ENCODE results near the gene SDHAF4. TPM values are rescaled to one million over a fixed set of nuclear protein-coding genes. Genes with fewer than 3 reads are reported as not detected.
A peak's percentile ranks its signal among the peaks of the same experiment; 100 is the strongest.

SDHAF4 gene
- total RNA-seq, 6 donors from 2014 or later, result 5.2 to 14.2 (median 8.8) TPM

- peak; percentile 29 to 61 for ATAC-seq (ENCODE audit: low FRiP score in 2 of 2)
- whole genome bisulfite sequencing, 2 donors, result 59 to 61% methylated on average over 7 of the region's 7 CpGs
- peaks cover 0 to 8% (median 2%) of the 10 kb centered on the region in 4 donors for H3K4me1 ChIP-seq
- peaks cover 0 to 11% (median 7%) of the 10 kb centered on the region in 4 donors for H3K36me3 ChIP-seq
- TF ChIP-seq POLR2A (IDR thresholded peaks at IDR 0.05) (no peak), POLR2AphosphoS5 (IDR thresholded peaks at IDR 0.05) (no peak), CTCF (IDR thresholded peaks at IDR 0.05) (no peak), EP300 (IDR thresholded peaks at IDR 0.05) (no peak)
- H3K4me3 ChIP-seq, result no peak overlapping the region
- H3K9me3 ChIP-seq, result no peaks in the 10 kb centered on the region
- no peaks in the 10 kb centered on the region for H3K27me3 ChIP-seq
- peak in 1 of 2 donors; percentile 68 for DNase-seq
- H3K27ac ChIP-seq, result no peak overlapping the region
Observed at GRCh38 chr6:70575899-70576495, 9.3 kb downstream of the SDHAF4 start.

- ATAC-seq (ENCODE audit: low FRiP score in 2 of 2) (no peak), DNase-seq (no peak)
- H3K4me3 ChIP-seq, result no peak overlapping the region
- peaks cover 0 to 45% (median 4%) of the 10 kb centered on the region in 4 donors for H3K36me3 ChIP-seq
- H3K9me3 ChIP-seq, result no peaks in the 10 kb centered on the region
- no peaks in the 10 kb centered on the region for H3K4me1 ChIP-seq
- H3K27ac ChIP-seq, result no peak overlapping the region
- 93 to 96% methylated on average over 1 of the region's 1 CpG for WGBS, 2 donors
- TF ChIP-seq POLR2A (IDR thresholded peaks at IDR 0.05) (no peak), EP300 (IDR thresholded peaks at IDR 0.05) (no peak), CTCF (IDR thresholded peaks at IDR 0.05) (no peak), POLR2AphosphoS5 (IDR thresholded peaks at IDR 0.05) (no peak)
- no peaks in the 10 kb centered on the region for H3K27me3 ChIP-seq
Observed at GRCh38 chr6:70586114-70586513, 19.4 kb downstream of the SDHAF4 start.

GRCh38 chr6:70590400-70590799 is 23.7 kb downstream of the SDHAF4 start:
- peaks cover 0 to 7% (median 1%) of the 10 kb centered on the region in 4 donors for H3K36me3 ChIP-seq
- no peak for ATAC-seq (ENCODE audit: low FRiP score in 2 of 2)

GRCh38 chr6:70592391-70593117 is 25.8 kb downstream of the SDHAF4 start:
- H3K36me3 ChIP-seq, result peaks cover 0 to 6% (median 0%) of the 10 kb centered on the region in 4 donors
- no peaks in the 10 kb centered on the region for H3K27me3 ChIP-seq
- no peak overlapping the region for H3K27ac ChIP-seq
- ATAC-seq (ENCODE audit: low FRiP score in 2 of 2) (no peak), DNase-seq (no peak)
- no peaks in the 10 kb centered on the region for H3K9me3 ChIP-seq
- H3K4me1 ChIP-seq, result no peaks in the 10 kb centered on the region
- no peak overlapping the region for H3K4me3 ChIP-seq
- TF ChIP-seq EP300 (IDR thresholded peaks at IDR 0.05) (no peak), CTCF (IDR thresholded peaks at IDR 0.05) (no peak), POLR2A (IDR thresholded peaks at IDR 0.05) (no peak), POLR2AphosphoS5 (IDR thresholded peaks at IDR 0.05) (no peak)
- WGBS, 2 donors, result 78 to 87% methylated on average over 4 to 5 of the region's 5 CpGs

More at GRCh38 chr6:70590400-70590799, 23.7 kb downstream of the SDHAF4 start:
- DNase-seq, result no peak
- TF ChIP-seq POLR2A (IDR thresholded peaks at IDR 0.05), result no peak
- H3K27ac ChIP-seq, result no peak overlapping the region
- H3K4me1 ChIP-seq, result no peaks in the 10 kb centered on the region
- no peak overlapping the region for H3K4me3 ChIP-seq
- H3K9me3 ChIP-seq, result no peaks in the 10 kb centered on the region
- H3K27me3 ChIP-seq, result no peaks in the 10 kb centered on the region

- WGBS, 2 donors, result 94 to 100% methylated on average over 1 to 3 of the region's 3 CpGs
- no peak for ATAC-seq (ENCODE audit: low FRiP score in 2 of 2)
- DNase-seq, result no peak
- Histone ChIP-seq H3K36me3 (peaks cover 0 to 6% (median 0%) of the 10 kb centered on the region in 4 donors), H3K27me3 (no peaks in the 10 kb centered on the region), H3K4me3 (no peak overlapping the region), H3K27ac (no peak overlapping the region), H3K9me3 (no peaks in the 10 kb centered on the region), H3K4me1 (no peaks in the 10 kb centered on the region)
- TF ChIP-seq CTCF (IDR thresholded peaks at IDR 0.05) (no peak), EP300 (IDR thresholded peaks at IDR 0.05) (no peak), POLR2AphosphoS5 (IDR thresholded peaks at IDR 0.05) (no peak), POLR2A (IDR thresholded peaks at IDR 0.05) (no peak)
Observed at GRCh38 chr6:70593118-70593486, 26.4 kb downstream of the SDHAF4 start.
